SK-N-SH treated with all-trans-retinoic acid at 6 μM for 48 hours (cell line): Measurements from ENCODE around the gene BMPR1B.

Experiments used
- ATAC-seq: fragments of 200-7000 bp; cut with Tn5 transposase; 3 replicates; pipeline ENCODE4 v1.9.1; 2020; ENCODE audit warnings: mild to moderate bottlenecking, moderate library complexity
- ARNTL ChIP-seq: fragments of 450-650 bp; formaldehyde crosslinking; IDR thresholded peaks from 2 replicates; pipeline ENCODE4 v1.5.0; 2020; ENCODE audit warnings: low read depth, mild to moderate bottlenecking, moderate library complexity, borderline replicate concordance
- BACH2 ChIP-seq: fragments of 250-450 bp; sonication (Bioruptor Pico); IDR thresholded peaks from 2 replicates; pipeline ENCODE4 v1.9.0; 2021; ENCODE audit warnings: mild to moderate bottlenecking, borderline replicate concordance
- CSDC2 ChIP-seq: fragments of 250-450 bp; sonication (Bioruptor Pico); IDR thresholded peaks from 2 replicates; pipeline ENCODE4 v1.5.0; 2020; ENCODE audit warnings: mild to moderate bottlenecking, moderate library complexity
- ESRRG ChIP-seq: fragments of 250-450 bp; sonication (Bioruptor Pico); IDR thresholded peaks from 2 replicates; pipeline ENCODE4 v1.6.1; 2021; ENCODE audit warnings: mild to moderate bottlenecking
- ISL1 ChIP-seq: fragments of 250-450 bp; sonication (Bioruptor Pico); IDR thresholded peaks from 2 replicates; pipeline ENCODE4 v2.1.2; 2022; ENCODE audit warnings: mild to moderate bottlenecking, moderate library complexity
- OSR1 ChIP-seq: fragments of 250-450 bp; sonication (Bioruptor Pico); IDR thresholded peaks from 2 replicates; pipeline ENCODE4 v1.8.0; 2022; ENCODE audit warnings: moderate library complexity, mild to moderate bottlenecking, inconsistent platforms
- PATZ1 ChIP-seq: fragments of 250-450 bp; sonication (Bioruptor Pico); IDR thresholded peaks from 2 replicates; pipeline ENCODE4 v1.8.0; 2020; ENCODE audit warnings: mild to moderate bottlenecking, moderate library complexity, borderline replicate concordance
- POU6F1 ChIP-seq: fragments of 250-450 bp; sonication (Bioruptor Pico); IDR thresholded peaks from 2 replicates; pipeline ENCODE4 v1.8.0; 2021; ENCODE audit warnings: low read depth, mild to moderate bottlenecking, moderate library complexity, borderline replicate concordance
- PPARA ChIP-seq: fragments of 250-450 bp; sonication (Bioruptor Pico); IDR thresholded peaks from 2 replicates; pipeline ENCODE4 v1.5.0; 2020; ENCODE audit warnings: mild to moderate bottlenecking, borderline replicate concordance
- RARB ChIP-seq: fragments of 250-450 bp; sonication (Bioruptor Pico); IDR thresholded peaks from 2 replicates; pipeline ENCODE4 v1.8.0; 2021; ENCODE audit warnings: mild to moderate bottlenecking, moderate library complexity
- SNAI2 ChIP-seq: fragments of 250-450 bp; sonication (Bioruptor Pico); IDR thresholded peaks from 2 replicates; pipeline ENCODE4 v1.5.0; 2020; ENCODE audit warnings: mild to moderate bottlenecking, moderate library complexity
- TCF4 ChIP-seq: fragments of 250-450 bp; sonication (Bioruptor Pico); IDR thresholded peaks from 2 replicates; pipeline ENCODE4 v1.8.0; 2021; ENCODE audit warnings: mild to moderate bottlenecking, moderate library complexity, borderline replicate concordance
- TOX ChIP-seq: fragments of 250-450 bp; sonication (Bioruptor Pico); IDR thresholded peaks from 2 replicates; pipeline ENCODE4 v1.8.0; 2021; ENCODE audit warnings: mild to moderate bottlenecking, moderate library complexity, borderline replicate concordance
- ZFP30 ChIP-seq: fragments of 450-650 bp; formaldehyde crosslinking; IDR thresholded peaks from 2 replicates; pipeline ENCODE4 v1.5.0; 2022; ENCODE audit warnings: mild to moderate bottlenecking, moderate library complexity
- ZNF565 ChIP-seq: fragments of 450-650 bp; formaldehyde crosslinking; conservative IDR thresholded peaks from 2 replicates; pipeline ENCODE4 v1.5.0; 2020; ENCODE audit warnings: low read depth, mild to moderate bottlenecking, moderate library complexity
- ZNF70 ChIP-seq: fragments of 450-650 bp; formaldehyde crosslinking; IDR thresholded peaks from 2 replicates; pipeline ENCODE4 v1.5.0; 2020; ENCODE audit warnings: mild to moderate bottlenecking, moderate library complexity
- ZNF8 ChIP-seq: fragments of 450-650 bp; formaldehyde crosslinking; IDR thresholded peaks from 2 replicates; pipeline ENCODE4 v1.5.0; 2020; ENCODE audit warnings: mild to moderate bottlenecking, moderate library complexity
- TF ChIP-seq, protein P1 (sequence below): fragments of 250-450 bp; sonication (Bioruptor Pico); IDR thresholded peaks from 2 replicates; pipeline ENCODE4 v1.5.0; 2020; ENCODE audit warnings: mild to moderate bottlenecking, moderate library complexity
- TF ChIP-seq, protein P2 (sequence below): fragments of 250-450 bp; sonication (Bioruptor Pico); IDR thresholded peaks from 2 replicates; pipeline ENCODE4 v1.5.1; 2020; ENCODE audit warnings: low read depth, mild to moderate bottlenecking, moderate library complexity
- TF ChIP-seq, protein P3 (sequence below): fragments of 250-450 bp; sonication (Bioruptor Pico); IDR thresholded peaks from 2 replicates; pipeline ENCODE4 v1.5.1; 2021; ENCODE audit warnings: mild to moderate bottlenecking, moderate library complexity

BMPR1B gene

DNA sequence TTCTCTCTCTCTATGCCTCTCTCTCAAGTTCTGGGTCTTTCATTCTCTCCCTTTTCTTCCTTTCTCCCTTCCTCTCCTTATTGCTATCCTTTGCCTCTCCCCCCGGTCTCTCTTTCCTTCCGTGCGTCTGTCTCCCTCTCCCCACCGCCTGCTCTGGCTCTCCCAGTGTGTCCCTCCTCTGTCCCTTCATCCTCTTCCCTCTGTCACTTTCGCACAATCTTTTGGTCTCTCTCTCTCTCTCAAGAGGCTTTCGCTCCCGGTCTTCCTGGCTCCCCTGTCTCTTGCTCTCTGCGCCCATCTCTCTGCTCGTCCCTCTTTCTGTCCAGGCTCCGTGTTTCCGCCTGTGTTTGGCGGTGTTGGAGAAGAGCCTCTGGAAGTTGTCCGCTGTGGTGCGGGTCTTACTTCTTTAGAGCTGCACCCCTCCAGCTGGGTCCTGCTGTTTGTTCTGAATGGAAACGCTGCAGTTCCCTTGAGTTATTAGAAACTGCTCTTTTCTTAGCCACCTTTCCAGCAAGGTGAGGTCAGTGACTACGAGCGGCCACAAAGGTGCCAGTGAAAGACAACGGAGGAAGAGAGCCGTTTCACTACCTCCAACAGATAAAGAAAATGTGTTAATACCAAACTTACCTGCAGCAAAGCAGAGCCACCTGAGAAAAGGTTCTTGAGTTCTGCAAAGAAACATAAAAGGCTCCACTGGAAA is 1.1 kb downstream of the BMPR1B start (continued):
- TF ChIP-seq BACH2 (no peak), CSDC2 (CRISPR knock-in tag) (no peak), SNAI2 (no peak)
- TF ChIP-seq, protein P1, sequence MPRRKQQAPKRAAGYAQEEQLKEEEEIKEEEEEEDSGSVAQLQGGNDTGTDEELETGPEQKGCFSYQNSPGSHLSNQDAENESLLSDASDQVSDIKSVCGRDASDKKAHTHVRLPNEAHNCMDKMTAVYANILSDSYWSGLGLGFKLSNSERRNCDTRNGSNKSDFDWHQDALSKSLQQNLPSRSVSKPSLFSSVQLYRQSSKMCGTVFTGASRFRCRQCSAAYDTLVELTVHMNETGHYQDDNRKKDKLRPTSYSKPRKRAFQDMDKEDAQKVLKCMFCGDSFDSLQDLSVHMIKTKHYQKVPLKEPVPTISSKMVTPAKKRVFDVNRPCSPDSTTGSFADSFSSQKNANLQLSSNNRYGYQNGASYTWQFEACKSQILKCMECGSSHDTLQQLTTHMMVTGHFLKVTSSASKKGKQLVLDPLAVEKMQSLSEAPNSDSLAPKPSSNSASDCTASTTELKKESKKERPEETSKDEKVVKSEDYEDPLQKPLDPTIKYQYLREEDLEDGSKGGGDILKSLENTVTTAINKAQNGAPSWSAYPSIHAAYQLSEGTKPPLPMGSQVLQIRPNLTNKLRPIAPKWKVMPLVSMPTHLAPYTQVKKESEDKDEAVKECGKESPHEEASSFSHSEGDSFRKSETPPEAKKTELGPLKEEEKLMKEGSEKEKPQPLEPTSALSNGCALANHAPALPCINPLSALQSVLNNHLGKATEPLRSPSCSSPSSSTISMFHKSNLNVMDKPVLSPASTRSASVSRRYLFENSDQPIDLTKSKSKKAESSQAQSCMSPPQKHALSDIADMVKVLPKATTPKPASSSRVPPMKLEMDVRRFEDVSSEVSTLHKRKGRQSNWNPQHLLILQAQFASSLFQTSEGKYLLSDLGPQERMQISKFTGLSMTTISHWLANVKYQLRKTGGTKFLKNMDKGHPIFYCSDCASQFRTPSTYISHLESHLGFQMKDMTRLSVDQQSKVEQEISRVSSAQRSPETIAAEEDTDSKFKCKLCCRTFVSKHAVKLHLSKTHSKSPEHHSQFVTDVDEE (CRISPR knock-in tag) = no peak
- TF ChIP-seq, protein P2, sequence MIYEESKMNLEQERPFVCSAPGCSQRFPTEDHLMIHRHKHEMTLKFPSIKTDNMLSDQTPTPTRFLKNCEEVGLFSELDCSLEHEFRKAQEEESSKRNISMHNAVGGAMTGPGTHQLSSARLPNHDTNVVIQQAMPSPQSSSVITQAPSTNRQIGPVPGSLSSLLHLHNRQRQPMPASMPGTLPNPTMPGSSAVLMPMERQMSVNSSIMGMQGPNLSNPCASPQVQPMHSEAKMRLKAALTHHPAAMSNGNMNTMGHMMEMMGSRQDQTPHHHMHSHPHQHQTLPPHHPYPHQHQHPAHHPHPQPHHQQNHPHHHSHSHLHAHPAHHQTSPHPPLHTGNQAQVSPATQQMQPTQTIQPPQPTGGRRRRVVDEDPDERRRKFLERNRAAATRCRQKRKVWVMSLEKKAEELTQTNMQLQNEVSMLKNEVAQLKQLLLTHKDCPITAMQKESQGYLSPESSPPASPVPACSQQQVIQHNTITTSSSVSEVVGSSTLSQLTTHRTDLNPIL = no peak

DNA sequence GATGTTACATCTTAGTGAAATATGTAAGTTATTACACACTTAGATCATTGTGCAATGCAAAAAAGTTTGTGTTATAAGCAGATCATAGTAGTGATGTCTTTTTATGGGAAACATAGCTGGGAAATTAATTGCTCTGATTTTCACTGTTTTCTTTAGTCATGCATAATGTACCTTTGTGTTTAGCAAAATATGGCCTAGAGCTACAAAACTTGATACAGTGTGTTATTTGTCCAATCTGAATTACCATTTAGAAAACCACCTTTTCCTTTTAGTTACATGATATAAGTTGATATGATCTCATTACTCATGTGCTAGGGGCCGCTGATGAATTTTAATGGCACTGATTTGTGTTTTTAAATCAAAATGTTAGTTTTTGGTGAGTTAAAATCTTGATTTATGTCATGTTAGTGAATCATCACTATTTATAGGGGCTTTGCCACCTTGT is 2.0 kb downstream of the BMPR1B start:
- TF ChIP-seq ISL1 (CRISPR knock-in tag) (no peak), ZNF565 (CRISPR knock-in tag) (no peak), ZFP30 (CRISPR knock-in tag) (no peak), PPARA (CRISPR knock-in tag) (no peak)
- TF ChIP-seq, all 23 proteins: peak for 0

DNA sequence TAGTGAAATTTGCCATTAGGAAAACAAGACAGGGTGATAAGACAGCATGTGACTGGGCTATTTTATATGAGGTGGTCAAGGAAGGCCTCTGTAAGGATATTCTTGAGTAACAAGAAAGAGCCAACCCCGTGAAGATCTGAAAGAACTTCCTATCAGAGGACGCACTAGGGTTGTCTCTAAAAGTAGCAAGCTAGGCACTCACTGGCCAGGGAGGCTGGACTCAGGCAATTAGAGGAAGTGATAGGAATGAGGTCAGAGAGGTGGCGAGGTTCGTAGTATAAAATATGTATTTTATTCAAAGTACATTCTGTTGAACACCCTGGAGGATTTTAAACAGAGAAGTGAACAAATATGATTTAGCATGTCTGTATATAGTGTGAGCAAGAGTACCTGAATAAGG is 4.6 kb downstream of the BMPR1B start:
- ATAC-seq = no peak
- no peak for TF ChIP-seq ARNTL (CRISPR knock-in tag)
- no peak for TF ChIP-seq TOX
- TF ChIP-seq, protein P2 = no peak
- no peak for TF ChIP-seq OSR1 (CRISPR knock-in tag)

More for the DNA sequence above, 2.0 kb downstream of the BMPR1B start:
- ATAC-seq = no peak

DNA sequence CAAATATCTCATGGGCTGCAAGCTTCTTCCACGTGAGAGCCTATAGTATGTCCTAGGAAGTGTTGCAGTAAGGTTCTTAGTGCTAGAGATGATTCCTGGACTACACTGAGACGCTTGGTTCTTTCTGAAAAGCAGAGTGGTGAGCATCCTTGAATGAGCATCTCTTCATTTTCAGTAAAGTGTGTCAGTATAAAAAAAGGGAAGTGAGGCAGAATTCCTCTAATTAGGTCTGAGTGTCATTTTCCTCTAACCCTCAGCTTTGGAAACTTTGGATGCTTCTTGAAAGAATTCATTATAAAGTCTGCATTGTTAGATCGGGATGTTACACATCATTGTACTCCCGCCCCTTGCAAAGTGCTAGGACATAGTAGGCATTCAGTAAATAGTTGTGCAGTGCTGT is 5.2 kb downstream of the BMPR1B start:
- TF ChIP-seq OSR1 (CRISPR knock-in tag) (no peak), ESRRG (CRISPR knock-in tag) (no peak), ZNF8 (CRISPR knock-in tag) (no peak), TCF4 (no peak), ZNF70 (CRISPR knock-in tag) (no peak), ARNTL (CRISPR knock-in tag) (no peak), RARB (CRISPR knock-in tag) (no peak), POU6F1 (CRISPR knock-in tag) (no peak), PATZ1 (no peak), BACH2 (no peak), ZNF565 (CRISPR knock-in tag) (no peak), TOX (no peak), PPARA (CRISPR knock-in tag) (no peak)
- TF ChIP-seq, protein P2 = no peak
- TF ChIP-seq, protein P3, sequence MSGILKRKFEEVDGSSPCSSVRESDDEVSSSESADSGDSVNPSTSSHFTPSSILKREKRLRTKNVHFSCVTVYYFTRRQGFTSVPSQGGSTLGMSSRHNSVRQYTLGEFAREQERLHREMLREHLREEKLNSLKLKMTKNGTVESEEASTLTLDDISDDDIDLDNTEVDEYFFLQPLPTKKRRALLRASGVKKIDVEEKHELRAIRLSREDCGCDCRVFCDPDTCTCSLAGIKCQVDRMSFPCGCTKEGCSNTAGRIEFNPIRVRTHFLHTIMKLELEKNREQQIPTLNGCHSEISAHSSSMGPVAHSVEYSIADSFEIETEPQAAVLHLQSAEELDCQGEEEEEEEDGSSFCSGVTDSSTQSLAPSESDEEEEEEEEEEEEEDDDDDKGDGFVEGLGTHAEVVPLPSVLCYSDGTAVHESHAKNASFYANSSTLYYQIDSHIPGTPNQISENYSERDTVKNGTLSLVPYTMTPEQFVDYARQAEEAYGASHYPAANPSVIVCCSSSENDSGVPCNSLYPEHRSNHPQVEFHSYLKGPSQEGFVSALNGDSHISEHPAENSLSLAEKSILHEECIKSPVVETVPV (CRISPR knock-in tag) = no peak
- no peak for ATAC-seq
